Right renal pelvis (tissue), 4 donors: ENCODE measurements around the gene TLE1. TPM values are rescaled to one million over a fixed set of nuclear protein-coding genes. Genes with fewer than 3 reads are reported as not detected.

Experiments used
- DNase-seq, 4 donors: peaks; one replicate each; pipeline ENCODE4 v3.0.0-alpha.2; 2013; ENCODE audit warnings: low read depth in 4 of 4, low spot score in 3 of 4, missing footprints in 1 of 4
- polyA plus RNA-seq, 4 donors: library from polyadenylated mRNA; unstranded; fragments of 120-200 nt; gene quantifications; one replicate each; pipeline ENCODE4 v1.2.1, GENCODE V29; 2013; ENCODE audit not compliant: insufficient read length in 4 of 4

Gene TLE1
- polyA plus RNA-seq, 4 donors: 65.1 to 75.4 (median 71.6) TPM

DNA sequence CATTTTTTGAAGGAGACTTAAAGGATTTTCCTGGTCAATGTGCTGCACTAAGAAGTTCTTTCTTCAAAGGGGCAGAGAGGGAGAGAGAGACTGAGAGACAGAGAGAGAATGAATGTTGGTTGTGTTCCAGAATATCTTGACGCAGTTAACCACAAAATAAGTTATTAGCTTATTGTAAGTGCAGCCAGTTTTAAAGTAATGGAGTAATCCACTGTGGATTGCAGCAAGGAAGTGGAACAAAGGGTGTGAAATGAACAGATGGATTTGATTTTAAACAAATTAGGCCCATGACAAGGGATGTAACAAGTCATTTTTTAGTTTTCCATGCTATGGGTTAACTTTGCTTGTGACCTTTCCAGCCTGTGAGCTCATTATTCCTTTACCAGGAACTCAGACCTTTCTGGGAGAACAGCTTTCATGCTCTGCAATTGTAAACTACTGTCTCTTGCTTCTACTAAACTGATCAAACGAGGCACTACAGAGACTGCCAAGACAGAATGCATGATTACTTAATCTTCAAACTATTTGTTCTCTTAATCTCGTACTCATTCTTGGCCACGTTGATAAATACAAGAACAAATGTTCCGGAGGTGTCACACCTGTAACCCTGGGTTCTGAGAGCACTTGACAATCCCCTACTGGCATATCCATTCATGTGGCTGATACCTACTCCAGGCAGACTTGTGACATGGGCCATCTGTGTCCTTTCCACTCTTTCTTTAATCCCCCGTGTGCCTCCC is 131.1 kb downstream of the TLE1 start:
- no peak for DNase-seq

GRCh38 chr9:81557452-81558090 is 131.8 kb downstream of the TLE1 start:
- DNase-seq: no peak

DNA sequence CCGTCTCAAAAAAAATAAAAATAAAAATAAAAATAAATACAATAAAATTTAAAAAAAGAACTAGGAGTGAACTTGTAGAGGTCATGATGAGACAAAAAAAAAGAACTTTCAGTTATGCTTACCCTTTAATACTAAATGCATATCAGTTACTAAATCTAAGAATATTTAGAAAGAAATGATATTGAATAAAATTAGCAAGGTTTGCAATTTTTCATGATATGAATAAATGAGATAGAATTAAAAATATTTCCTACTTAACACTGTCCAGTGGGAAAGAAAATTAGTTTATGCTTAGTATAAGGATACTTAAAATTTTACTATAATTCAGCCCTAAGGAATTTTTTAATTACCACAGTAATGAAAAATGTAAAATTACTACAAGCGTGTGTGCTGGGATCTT is 132.4 kb downstream of the TLE1 start:
- no peak for DNase-seq

DNA sequence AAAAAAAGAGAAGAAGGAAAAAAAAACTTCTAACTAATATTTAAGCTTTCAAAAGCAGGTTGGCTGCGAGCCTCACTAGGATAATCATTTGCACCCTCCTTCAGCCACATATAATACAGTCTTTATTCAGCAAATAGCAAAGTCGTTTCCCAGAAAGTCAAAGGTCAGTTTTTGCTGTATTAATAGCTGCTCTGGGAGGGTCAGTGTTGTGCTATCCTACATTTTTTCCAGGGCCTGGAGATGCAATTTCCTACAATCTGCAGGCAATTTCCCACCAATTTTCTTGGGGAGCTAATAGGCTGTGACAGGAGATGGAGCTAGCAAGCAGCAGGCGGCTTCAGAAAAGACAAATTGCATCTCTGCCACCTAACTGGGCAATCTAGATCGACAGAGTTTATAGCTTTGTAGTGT is 136.8 kb downstream of the TLE1 start:
- DNase-seq: no peak

DNA sequence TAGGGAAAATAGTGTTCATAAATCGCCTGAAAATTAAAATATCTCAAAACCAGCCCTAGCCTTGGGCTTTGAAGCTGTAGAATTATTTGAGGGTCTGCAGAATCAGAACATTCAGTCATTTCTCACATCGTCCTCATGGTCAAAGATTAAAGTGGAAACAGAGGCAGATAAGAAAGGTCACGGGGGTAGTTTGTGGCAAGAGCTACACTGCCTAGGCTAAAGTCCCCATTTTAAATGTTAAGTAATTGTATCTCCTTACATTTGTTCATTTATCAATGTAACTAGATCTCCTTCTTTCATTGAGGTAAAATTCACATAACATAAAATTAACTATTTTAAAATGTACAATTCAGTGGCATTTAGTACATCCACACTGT is 139.2 kb downstream of the TLE1 start:
- no peak for DNase-seq

GRCh38 chr9:81549500-81550206 is 139.7 kb downstream of the TLE1 start:
- no peak for DNase-seq

GRCh38 chr9:81548911-81549310 is 140.4 kb downstream of the TLE1 start:
- DNase-seq: no peak

- no peak for DNase-seq
Measured at GRCh38 chr9:81546489-81546888, 142.9 kb downstream of the TLE1 start.

GRCh38 chr9:81543695-81544094 is 145.7 kb downstream of the TLE1 start:
- no peak for DNase-seq

GRCh38 chr9:81542118-81542889 is 147.0 kb downstream of the TLE1 start:
- no peak for DNase-seq

- no peak for DNase-seq
Measured at GRCh38 chr9:81540142-81540710, 149.1 kb downstream of the TLE1 start.

GRCh38 chr9:81539317-81539716 is 150.0 kb downstream of the TLE1 start:
- no peak for DNase-seq

DNA sequence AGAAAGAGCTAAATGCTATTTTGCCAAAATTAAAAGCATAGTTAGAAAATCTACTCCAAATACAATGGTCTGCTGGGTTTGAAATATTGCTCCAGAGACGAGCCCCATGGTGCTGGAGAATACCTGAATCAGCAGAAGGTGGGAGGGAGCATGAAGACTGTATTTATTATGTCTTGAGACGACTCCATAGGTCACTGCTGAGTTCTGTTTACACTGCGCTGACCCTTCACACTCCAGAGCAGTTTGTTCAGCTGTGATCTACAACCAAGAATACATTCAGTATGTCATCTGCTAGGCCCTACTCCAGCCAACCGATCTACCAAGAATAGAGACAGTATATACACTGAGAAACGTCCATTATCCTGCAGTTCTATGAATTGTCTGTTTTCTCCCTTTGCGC is 150.5 kb downstream of the TLE1 start:
- peak in 3 of 4 donors; percentile 47 to 67 (median 47) for DNase-seq

- DNase-seq: no peak
Measured at GRCh38 chr9:81537964-81538363, 151.4 kb downstream of the TLE1 start.

DNA sequence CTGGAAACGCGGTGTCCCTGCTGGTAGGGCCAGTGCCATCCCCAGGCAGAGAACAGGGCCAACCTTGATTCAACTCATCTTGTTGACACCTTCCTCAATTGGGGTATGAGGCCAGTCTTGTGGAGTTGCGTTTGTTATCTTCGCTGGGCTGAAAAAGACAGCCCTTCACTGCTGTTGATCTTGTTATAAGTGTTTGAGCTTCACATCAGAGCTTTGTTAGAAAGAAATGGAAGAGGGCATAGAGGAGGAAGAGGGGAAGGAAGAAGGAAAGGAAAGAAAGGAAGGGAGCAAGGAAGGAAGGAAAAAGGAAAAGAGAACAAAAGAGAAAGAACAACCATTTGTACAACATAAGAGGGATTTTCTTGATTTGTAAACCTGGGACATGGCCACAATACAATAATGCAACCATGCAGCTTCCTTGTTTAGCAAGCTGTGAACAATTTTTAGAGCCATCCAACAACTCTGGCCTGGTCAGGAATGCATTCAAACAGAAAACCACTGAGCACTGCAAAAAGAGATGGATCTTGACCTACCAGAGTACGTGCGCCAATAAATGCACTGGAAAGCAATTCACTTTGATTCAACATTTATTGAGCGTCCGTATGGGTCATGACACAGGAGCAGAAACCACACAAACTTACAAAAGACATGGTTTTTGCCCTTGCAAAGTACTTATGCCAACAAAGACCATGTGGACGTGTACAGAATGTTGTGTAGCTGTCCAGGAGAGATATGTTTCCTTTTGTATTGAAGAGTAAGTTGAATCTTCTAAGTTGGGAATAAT is 152.9 kb downstream of the TLE1 start:
- DNase-seq: no peak

DNA sequence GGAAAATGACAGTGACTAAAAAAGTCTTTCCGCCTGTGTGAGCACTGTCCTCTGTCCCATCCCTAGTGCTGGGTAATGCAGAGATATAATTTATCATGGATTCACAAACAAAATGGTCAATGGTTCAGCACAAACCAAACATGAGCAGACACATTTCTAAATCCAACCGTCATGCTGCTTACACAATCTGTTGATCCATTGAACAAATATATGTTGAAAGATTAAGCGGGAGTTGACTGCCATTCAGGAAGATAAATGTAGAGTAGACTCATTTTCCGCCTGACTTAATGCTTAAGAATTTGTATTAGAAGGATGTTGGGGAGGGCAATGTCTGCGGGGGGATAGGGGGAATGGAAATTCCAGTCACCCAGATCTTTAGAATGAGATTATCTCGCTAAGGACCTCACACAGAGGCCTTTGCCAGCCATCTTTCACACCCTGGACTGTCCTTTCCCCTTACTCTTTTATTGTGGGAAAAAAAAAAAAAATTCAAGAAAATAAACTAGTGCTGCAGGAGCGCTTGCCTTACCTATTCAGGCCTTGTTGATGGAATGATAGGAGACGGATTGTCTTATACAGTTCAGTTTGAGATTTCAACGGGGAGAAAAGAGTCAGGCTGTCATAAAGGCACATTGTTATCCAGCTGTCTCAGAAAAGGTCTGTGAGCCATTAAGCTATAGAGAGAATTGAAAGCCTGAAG is 153.7 kb downstream of the TLE1 start:
- no peak for DNase-seq

GRCh38 chr9:81534138-81534875 is 155.0 kb downstream of the TLE1 start:
- no peak for DNase-seq
